Measurements from ENCODE around the gene VWA7.

The VWA7 gene

GRCh38 chr6:31733734-31734133 is 43.4 kb downstream of the VWA7 start:
- TF ChIP-seq TAF1 (IDR thresholded peaks at IDR 0.05; ENCODE audit: borderline replicate concordance, insufficient read depth, low read length) (no peak), POLR2AphosphoS5 (IDR thresholded peaks at IDR 0.05; ENCODE audit: low read depth, low read length) (no peak), REST (IDR thresholded peaks at IDR 0.05; ENCODE audit: insufficient read depth in 1 of 2, low read depth in 2 of 2, low read length in 2 of 2) (no peak), SIN3A (IDR thresholded peaks at IDR 0.05; ENCODE audit: borderline replicate concordance, insufficient read depth, low read length) (no peak), FOXP2 (optimal IDR thresholded peaks at IDR 0.05; ENCODE audit: borderline replicate concordance, extremely low read depth, extremely low read length, insufficient read depth) (no peak)

- TF ChIP-seq SIN3A (IDR thresholded peaks at IDR 0.05; ENCODE audit: borderline replicate concordance, insufficient read depth, low read length) (no peak), POLR2AphosphoS5 (IDR thresholded peaks at IDR 0.05; ENCODE audit: low read depth, low read length) (no peak), FOXP2 (optimal IDR thresholded peaks at IDR 0.05; ENCODE audit: borderline replicate concordance, extremely low read depth, extremely low read length, insufficient read depth) (no peak), TAF1 (IDR thresholded peaks at IDR 0.05; ENCODE audit: borderline replicate concordance, insufficient read depth, low read length) (no peak), REST (IDR thresholded peaks at IDR 0.05; ENCODE audit: insufficient read depth in 1 of 2, low read depth in 2 of 2, low read length in 2 of 2) (no peak)
Observed at GRCh38 chr6:31732029-31732428, 45.1 kb downstream of the VWA7 start.

- TF ChIP-seq FOXP2 (optimal IDR thresholded peaks at IDR 0.05; ENCODE audit: borderline replicate concordance, extremely low read depth, extremely low read length, insufficient read depth): no peak
- TF ChIP-seq POLR2AphosphoS5 (IDR thresholded peaks at IDR 0.05; ENCODE audit: low read depth, low read length): no peak
- no peak for TF ChIP-seq TAF1 (IDR thresholded peaks at IDR 0.05; ENCODE audit: borderline replicate concordance, insufficient read depth, low read length)
- no peak for TF ChIP-seq REST (IDR thresholded peaks at IDR 0.05; ENCODE audit: insufficient read depth in 1 of 2, low read depth in 2 of 2, low read length in 2 of 2)
- TF ChIP-seq SIN3A (IDR thresholded peaks at IDR 0.05; ENCODE audit: borderline replicate concordance, insufficient read depth, low read length): no peak
Observed at GRCh38 chr6:31730631-31731086, 46.5 kb downstream of the VWA7 start.

- TF ChIP-seq REST (IDR thresholded peaks at IDR 0.05; ENCODE audit: insufficient read depth in 1 of 2, low read depth in 2 of 2, low read length in 2 of 2): no peak
- peak; percentile 71; the same call in 1 of the 2 replicates for TF ChIP-seq TAF1 (IDR thresholded peaks at IDR 0.05; ENCODE audit: borderline replicate concordance, insufficient read depth, low read length)
- peak; percentile 94; the same call in 1 of the 2 replicates for TF ChIP-seq SIN3A (IDR thresholded peaks at IDR 0.05; ENCODE audit: borderline replicate concordance, insufficient read depth, low read length)
- peak; percentile 92; the same call in 1 of the 2 replicates for TF ChIP-seq POLR2AphosphoS5 (IDR thresholded peaks at IDR 0.05; ENCODE audit: low read depth, low read length)
- peak; percentile 25 for TF ChIP-seq FOXP2 (optimal IDR thresholded peaks at IDR 0.05; ENCODE audit: borderline replicate concordance, extremely low read depth, extremely low read length, insufficient read depth)
Observed at GRCh38 chr6:31729979-31730630, 47.0 kb downstream of the VWA7 start.

Data from PFSK-1 (cell line).